Esophagus mucosa (tissue), 1 donor: ENCODE measurements around the gene LY6G6F. TPM values are rescaled to one million over a fixed set of nuclear protein-coding genes. Genes with fewer than 3 reads are reported as not detected.
A peak's percentile ranks its signal among the peaks of the same experiment; 100 is the strongest.

ENCODE experiments used
- ATAC-seq: fragments of 200-7000 bp; cut with Tn5 transposase; one replicate; pipeline ENCODE4 v1.9.1; 2020
- total RNA-seq: library from RNA; stranded (reverse); gene quantifications from one replicate; pipeline ENCODE4 v1.2.4, GENCODE V29; 2023
- donor health status: DM: yes; HTN: yes; CAD: no.

The LY6G6F gene
- total RNA-seq, 1 donor from 2014 or later = not detected

- ATAC-seq = peak; percentile 90
Measured at GRCh38 chr6:31739639-31740396, 33.2 kb downstream of the LY6G6F start, which contains the start of gene MSH5. MSH5 (plus strand) TSS chr6:31740005; CDS start chr6:31740467, 462 bp downstream.

GRCh38 chr6:31740397-31741223 is 33.9 kb downstream of the LY6G6F start:
- ATAC-seq = no peak

GRCh38 chr6:31741815-31742214 is 35.1 kb downstream of the LY6G6F start:
- no peak for ATAC-seq

DNA sequence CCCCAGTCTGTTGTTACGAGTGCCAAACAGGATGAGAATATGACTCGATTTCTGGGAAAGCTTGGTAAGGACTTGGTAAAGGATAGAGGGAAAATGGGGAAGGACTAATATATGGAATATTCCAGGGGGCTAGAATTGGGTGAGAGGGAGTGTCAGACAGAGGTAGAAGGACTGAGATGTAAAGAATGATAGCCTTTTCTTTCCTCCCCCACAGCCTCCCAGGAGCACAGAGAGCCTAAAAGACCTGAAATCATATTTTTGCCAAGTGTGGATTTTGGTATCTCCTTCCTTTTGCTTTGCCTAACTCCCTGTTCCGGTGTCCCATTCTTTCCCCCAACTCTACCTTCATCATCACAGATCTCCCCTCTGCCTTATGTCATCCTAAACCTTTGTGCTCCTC is 36.2 kb downstream of the LY6G6F start:
- no peak for ATAC-seq

DNA sequence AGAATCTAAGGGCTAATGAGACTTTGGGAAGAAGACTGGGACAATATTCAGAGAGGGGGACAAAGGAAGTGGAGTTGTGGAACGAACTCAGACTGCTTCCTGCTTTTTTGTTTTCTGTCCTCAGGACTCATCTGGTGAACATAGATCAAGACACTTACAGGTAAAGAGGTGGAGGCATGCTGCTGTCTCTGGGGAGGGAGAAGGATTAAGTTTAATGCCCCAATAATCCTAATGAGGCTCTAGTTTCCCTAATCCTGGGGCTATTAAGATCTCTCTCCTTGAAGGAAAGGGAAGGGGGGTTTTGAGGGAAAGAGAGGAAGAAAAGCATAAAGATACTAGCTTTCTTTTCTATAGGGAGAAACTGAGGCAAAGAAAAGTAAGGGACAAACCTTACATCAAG is 37.8 kb downstream of the LY6G6F start:
- ATAC-seq = no peak

DNA sequence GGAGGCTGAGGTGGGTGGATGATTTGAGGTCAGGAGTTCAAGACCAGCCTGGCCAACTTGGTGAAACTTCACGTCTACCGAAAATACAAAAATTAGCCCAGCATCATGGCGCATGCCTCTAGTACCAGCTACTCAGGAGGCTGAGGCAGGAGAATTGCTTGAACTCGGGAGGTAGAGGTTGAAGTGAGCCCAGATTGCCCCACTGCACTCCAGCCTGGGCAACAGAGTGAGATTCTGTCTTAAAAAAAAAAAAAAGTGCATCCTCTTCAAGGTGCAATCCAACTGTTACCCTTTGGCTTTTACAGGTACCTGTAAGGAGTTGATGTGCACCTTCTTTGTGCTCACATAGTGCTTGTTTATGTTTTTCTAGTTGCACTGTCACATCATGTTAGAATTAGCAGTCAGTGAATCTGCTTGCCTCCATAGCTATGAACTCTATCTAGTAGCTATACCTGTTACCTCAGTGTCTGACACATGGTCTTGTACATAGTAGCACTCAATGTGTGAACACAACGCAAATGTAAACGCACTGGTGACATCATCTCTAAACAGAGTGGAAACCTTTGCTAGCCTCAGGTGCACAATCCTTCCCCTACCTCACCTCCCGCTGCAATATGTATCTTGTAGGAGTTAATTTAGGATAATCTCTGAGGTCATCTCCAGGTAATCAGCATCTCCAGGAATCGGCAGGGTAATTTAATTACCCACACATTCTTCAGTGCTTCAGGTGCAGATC is 42.8 kb downstream of the LY6G6F start:
- no peak for ATAC-seq

DNA sequence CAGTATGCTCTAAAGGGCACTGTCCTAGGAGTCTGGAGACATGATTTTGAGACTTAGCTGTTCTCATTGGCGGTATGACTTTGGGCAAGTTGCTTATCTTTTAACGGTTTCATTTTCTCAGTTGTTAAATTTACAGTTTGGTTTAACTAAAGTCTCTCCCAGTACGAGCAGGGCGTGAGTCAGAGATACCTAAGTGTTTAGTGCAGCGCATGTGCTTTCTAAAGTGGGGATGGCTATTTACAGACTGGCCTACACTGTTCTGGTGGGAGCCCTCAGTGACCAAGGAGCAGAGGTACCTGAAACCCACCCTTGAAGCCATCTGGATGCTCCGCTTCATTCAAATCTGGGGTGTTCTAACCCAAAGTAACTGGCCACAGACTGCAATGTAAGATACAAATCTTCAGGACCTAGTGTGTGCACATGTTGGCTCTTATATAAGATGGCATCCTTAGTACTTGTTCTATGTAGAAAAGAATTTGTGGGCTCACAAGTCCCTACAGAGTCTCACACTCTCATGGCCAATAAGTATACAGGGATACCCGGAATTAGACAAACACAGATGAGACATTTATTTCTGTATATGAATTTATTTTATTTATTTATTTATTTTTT is 43.9 kb downstream of the LY6G6F start:
- no peak for ATAC-seq

DNA sequence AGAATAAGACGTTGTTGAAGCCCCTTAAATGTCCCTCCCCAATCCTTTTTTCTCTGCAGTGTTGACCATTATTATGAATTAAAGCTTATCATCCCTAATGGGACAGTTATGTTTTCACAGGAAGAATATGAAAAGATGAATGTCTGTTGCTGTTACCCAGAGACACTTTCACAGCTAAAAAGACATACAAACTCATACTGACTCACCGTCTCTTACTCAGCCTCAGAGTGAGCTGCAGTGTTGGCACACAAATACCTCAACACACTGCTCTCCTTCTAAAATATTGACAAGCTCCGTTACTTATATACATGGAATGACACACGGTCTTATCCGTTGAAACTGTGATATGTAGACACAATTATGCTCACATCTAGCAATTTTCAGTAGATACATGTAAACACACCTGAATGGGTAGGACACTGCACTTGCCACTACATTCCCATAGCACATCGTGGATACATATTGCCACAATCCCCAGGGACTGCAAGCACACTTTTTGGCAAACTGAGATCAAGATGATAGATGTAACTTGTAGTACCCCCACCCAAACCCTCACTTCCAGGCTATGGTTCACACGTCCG is 46.2 kb downstream of the LY6G6F start:
- peak; percentile 75 for ATAC-seq

DNA sequence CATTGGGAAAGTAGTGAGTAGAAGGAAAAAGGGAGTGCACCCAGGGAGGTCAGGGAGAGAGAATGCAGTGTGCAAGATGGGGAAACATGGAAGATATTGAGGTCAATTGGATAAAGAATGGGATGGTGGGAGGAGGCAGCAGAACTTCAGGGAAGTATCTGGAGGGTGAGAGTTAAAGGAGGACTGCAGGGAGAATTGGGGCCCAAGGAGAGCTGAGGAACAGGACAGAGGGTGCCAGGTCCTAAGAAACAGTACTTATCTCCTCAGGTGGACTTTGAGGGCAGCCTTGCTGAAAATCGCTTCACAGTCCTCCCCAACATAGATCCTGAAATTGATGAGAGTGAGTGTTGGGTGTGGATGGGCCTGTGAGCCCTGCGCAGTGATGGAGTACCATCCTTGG is 51.6 kb downstream of the LY6G6F start:
- no peak for ATAC-seq

Other genes starting within 250 kb of the LY6G6F start
- 0.92 TPM for gene MICB, start 208.7 kb upstream of the LY6G6F start, total RNA-seq
- gene MCCD1, start 177.9 kb upstream of the LY6G6F start, total RNA-seq = not detected
- 174 TPM for gene DDX39B, start 164.9 kb upstream of the LY6G6F start, total RNA-seq
- gene ATP6V1G2, start 160.3 kb upstream of the LY6G6F start, total RNA-seq = not detected
- gene NFKBIL1, start 159.3 kb upstream of the LY6G6F start, total RNA-seq = 13.9 TPM
- gene LTA, start 134.6 kb upstream of the LY6G6F start, total RNA-seq = not detected
- gene TNF, start 131.3 kb upstream of the LY6G6F start, total RNA-seq = 0.24 TPM
- 1.1 TPM for gene LTB, start 124.4 kb upstream of the LY6G6F start, total RNA-seq
- gene LST1, start 120.6 kb upstream of the LY6G6F start, total RNA-seq = 2.4 TPM
- 0.28 TPM for gene NCR3, start 113.9 kb upstream of the LY6G6F start, total RNA-seq
- gene AIF1, start 91.6 kb upstream of the LY6G6F start, total RNA-seq = 3.3 TPM
- 103 TPM for gene PRRC2A, start 86.2 kb upstream of the LY6G6F start, total RNA-seq
- gene BAG6, start 54.2 kb upstream of the LY6G6F start, total RNA-seq = 143 TPM
- gene APOM, start 51.0 kb upstream of the LY6G6F start, total RNA-seq = 1.6 TPM
- 18.1 TPM for gene C6orf47, start 46.1 kb upstream of the LY6G6F start, total RNA-seq
- 8.2 TPM for gene GPANK1, start 41.9 kb upstream of the LY6G6F start, total RNA-seq
- 108 TPM for gene CSNK2B, start 40.8 kb upstream of the LY6G6F start, total RNA-seq
- gene LY6G5B, start 36.9 kb upstream of the LY6G6F start, total RNA-seq = 2.6 TPM
- 0.72 TPM for gene LY6G5C, start 25.8 kb upstream of the LY6G6F start, total RNA-seq
- gene ABHD16A, start 3.5 kb upstream of the LY6G6F start, total RNA-seq = 28.3 TPM
- gene LY6G6D, start 8.5 kb downstream of the LY6G6F start, total RNA-seq = not detected
- gene LY6G6C, start 14.9 kb downstream of the LY6G6F start, total RNA-seq = 10.8 TPM
- 1.1 TPM for gene MPIG6B, start 16.5 kb downstream of the LY6G6F start, total RNA-seq
- gene DDAH2, start 22.4 kb downstream of the LY6G6F start, total RNA-seq = 15.3 TPM
- 372 TPM for gene CLIC1, start 29.7 kb downstream of the LY6G6F start, total RNA-seq
- gene MSH5, start 33.1 kb downstream of the LY6G6F start, total RNA-seq = 12.0 TPM
- 0.64 TPM for gene SAPCD1, start 55.8 kb downstream of the LY6G6F start, total RNA-seq
- gene VWA7, start 70.5 kb downstream of the LY6G6F start, total RNA-seq = 1.6 TPM
- 79.8 TPM for gene VARS1, start 88.9 kb downstream of the LY6G6F start, total RNA-seq
- 45.0 TPM for gene LSM2, start 100.1 kb downstream of the LY6G6F start, total RNA-seq
- gene HSPA1L, start 108.4 kb downstream of the LY6G6F start, total RNA-seq = 0.44 TPM
- gene HSPA1A, start 108.7 kb downstream of the LY6G6F start, total RNA-seq = 56.6 TPM
- 92.9 TPM for gene HSPA1B, start 120.9 kb downstream of the LY6G6F start, total RNA-seq
- 17.9 TPM for gene NEU1, start 156.0 kb downstream of the LY6G6F start, total RNA-seq
- 2.9 TPM for gene SLC44A4, start 172.1 kb downstream of the LY6G6F start, total RNA-seq
- gene EHMT2, start 190.8 kb downstream of the LY6G6F start, total RNA-seq = 28.2 TPM
- gene ZBTB12, start 195.2 kb downstream of the LY6G6F start, total RNA-seq = 2.0 TPM
- gene C2, start 220.9 kb downstream of the LY6G6F start, total RNA-seq = 2.9 TPM
- gene CFB, start 239.2 kb downstream of the LY6G6F start, total RNA-seq = 36.1 TPM